ENCODE data around the gene RALGPS2.
A peak's percentile ranks its signal among the peaks of the same experiment; 100 is the strongest.

DNA sequence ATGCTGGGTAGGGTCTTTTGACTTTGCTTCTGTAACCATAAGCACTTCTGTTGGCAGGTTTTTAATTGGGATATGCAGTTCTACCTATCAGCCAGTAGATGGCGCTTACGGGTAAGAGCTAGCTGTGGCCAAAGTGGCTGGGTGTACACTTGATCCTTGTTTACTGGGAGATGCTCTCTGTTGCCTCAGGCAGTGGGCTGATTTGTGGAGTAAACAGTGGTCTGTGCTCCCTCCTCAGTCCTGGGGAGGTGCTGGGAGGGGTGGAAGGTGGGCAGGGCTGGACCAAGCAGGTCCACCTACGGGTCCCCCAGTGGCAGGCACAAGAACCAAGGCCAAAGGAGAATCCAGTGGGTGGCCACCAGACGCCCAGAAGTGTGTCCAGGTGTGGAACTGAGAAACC is 43.4 kb downstream of the RALGPS2 start:
- no peak for TF ChIP-seq POLR2A (IDR thresholded peaks at IDR 0.05)
- TF ChIP-seq, protein P1, sequence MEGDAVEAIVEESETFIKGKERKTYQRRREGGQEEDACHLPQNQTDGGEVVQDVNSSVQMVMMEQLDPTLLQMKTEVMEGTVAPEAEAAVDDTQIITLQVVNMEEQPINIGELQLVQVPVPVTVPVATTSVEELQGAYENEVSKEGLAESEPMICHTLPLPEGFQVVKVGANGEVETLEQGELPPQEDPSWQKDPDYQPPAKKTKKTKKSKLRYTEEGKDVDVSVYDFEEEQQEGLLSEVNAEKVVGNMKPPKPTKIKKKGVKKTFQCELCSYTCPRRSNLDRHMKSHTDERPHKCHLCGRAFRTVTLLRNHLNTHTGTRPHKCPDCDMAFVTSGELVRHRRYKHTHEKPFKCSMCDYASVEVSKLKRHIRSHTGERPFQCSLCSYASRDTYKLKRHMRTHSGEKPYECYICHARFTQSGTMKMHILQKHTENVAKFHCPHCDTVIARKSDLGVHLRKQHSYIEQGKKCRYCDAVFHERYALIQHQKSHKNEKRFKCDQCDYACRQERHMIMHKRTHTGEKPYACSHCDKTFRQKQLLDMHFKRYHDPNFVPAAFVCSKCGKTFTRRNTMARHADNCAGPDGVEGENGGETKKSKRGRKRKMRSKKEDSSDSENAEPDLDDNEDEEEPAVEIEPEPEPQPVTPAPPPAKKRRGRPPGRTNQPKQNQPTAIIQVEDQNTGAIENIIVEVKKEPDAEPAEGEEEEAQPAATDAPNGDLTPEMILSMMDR (IDR thresholded peaks at IDR 0.05), result peak in 3 of 4 experiments; percentile 28 to 70 (median 32)

Data from sigmoid colon (tissue), 3 donors.